HCT116 (cell line): ENCODE measurements around the gene MFN2. TPM values are rescaled to one million over a fixed set of nuclear protein-coding genes. Genes with fewer than 3 reads are reported as not detected.

Source experiments
- ATAC-seq: fragments of 200-7000 bp; cut with Tn5 transposase; 2 replicates; pipeline ENCODE4 v1.9.1; 2020; ENCODE audit warnings: mild to moderate bottlenecking, moderate library complexity
- BruUV-seq: library from RNA; stranded (reverse); fragments of 400-500 nt; replicated peaks from 2 replicates; lab custom pipeline; 2021; lab: Mats Ljungman, UMichigan
- CTCF ChIA-PET: fragments of 300-600 bp; sonication (Branson Sonifier 250); formaldehyde crosslinking; loops from one replicate; lab custom pipeline; 2021; ENCODE audit warnings: antibody characterized with exemption; lab: Charles Lee
- POLR2A ChIA-PET: fragments of 300-600, 350-600 bp; sonication (Branson Sonifier 250); formaldehyde crosslinking; loops from one replicate; lab custom pipeline; 2021; ENCODE audit warnings: antibody characterized with exemption; lab: Charles Lee
- RAD21 ChIA-PET, 2 experiments: fragments of 300-600 bp; sonication (Branson Sonifier 250); formaldehyde crosslinking; loops; one replicate each; lab custom pipeline; 2023; ENCODE audit warnings: low total read pairs in 2 of 2; ENCODE audit not compliant: uncharacterized antibody in 2 of 2, unreplicated experiment in 2 of 2, low non-redundant PET in 1 of 2; lab: Charles Lee
- DNase-seq: peaks from one replicate; pipeline ENCODE4 v3.0.0-alpha.2; 2010; ENCODE audit warnings: low read depth, low spot score
- H2AFZ ChIP-seq: fragments of 200-600 bp; shearing (Covaris generic), sonication (generic); 2 replicates; pipeline ENCODE4 v1.6.1; 2017; ENCODE audit warnings: low read depth, mixed run types, mixed read lengths, antibody characterized with exemption, low read length; ENCODE audit not compliant: poor library complexity, severe bottlenecking
- H3K27ac ChIP-seq: 2 replicates; pipeline ENCODE4 v1.5.1; 2012; ENCODE audit warnings: low read depth, low read length
- H3K27me3 ChIP-seq: fragments of 200-600 bp; sonication (generic); 2 replicates; pipeline ENCODE4 v1.6.1; 2016; ENCODE audit warnings: mixed run types, low read length, mixed read lengths; ENCODE audit not compliant: insufficient read depth
- H3K36me3 ChIP-seq, 2 experiments: fragments of 200-500 bp in 1 of 2; fragments of 200-600 bp in 1 of 2; sonication (Bioruptor generic) in 1 of 2; sonication (generic) in 1 of 2; 2 replicates each; pipeline versions ENCODE4 v1.5.1 to v1.6.1; 2014 to 2016; ENCODE audit warnings: low read length in 2 of 2, inconsistent platforms in 1 of 2, mixed read lengths in 1 of 2, mixed run types in 1 of 2; ENCODE audit not compliant: insufficient read depth in 2 of 2, control insufficient read depth in 1 of 2
- H3K4me1 ChIP-seq, 2 experiments: fragments of 200-600 bp in 1 of 2; sonication (generic) in 1 of 2; 2 replicates each; pipeline versions ENCODE4 v1.5.1 to v1.6.1; 2012 to 2017; ENCODE audit warnings: low read length in 2 of 2, inconsistent platforms in 1 of 2, mild to moderate bottlenecking in 1 of 2, mixed read lengths in 1 of 2, mixed run types in 1 of 2, moderate library complexity in 1 of 2; ENCODE audit not compliant: insufficient read depth in 2 of 2, control insufficient read depth in 1 of 2
- H3K4me2 ChIP-seq: fragments of 200-600 bp; sonication (generic); 2 replicates; pipeline ENCODE4 v1.6.1; 2017; ENCODE audit warnings: mixed run types, low read length, mixed read lengths
- H3K4me3 ChIP-seq, 2 experiments: fragments of 200-600 bp in 1 of 2; sonication (generic) in 1 of 2; replicated peaks in 1 of 2; 2 replicates each; pipeline ENCODE4 v1.5.1; 2011 to 2016; ENCODE audit warnings: low read length in 2 of 2, control low read depth in 1 of 2, low read depth in 1 of 2, mild to moderate bottlenecking in 1 of 2, mixed read lengths in 1 of 2, mixed run types in 1 of 2
- H3K79me2 ChIP-seq: fragments of 200-600 bp; sonication (generic); 2 replicates; pipeline ENCODE4 v1.6.1; 2017; ENCODE audit warnings: mild to moderate bottlenecking, mixed run types, low read length, moderate library complexity, mixed read lengths; ENCODE audit not compliant: insufficient read depth
- H3K9ac ChIP-seq: fragments of 200-600 bp; sonication (generic); 2 replicates; pipeline ENCODE4 v1.6.1; 2016; ENCODE audit warnings: low read length, mixed read lengths
- H3K9me2 ChIP-seq: fragments of 200-600 bp; sonication (generic), shearing (Covaris generic); 2 replicates; pipeline ENCODE4 v1.6.1; 2017; ENCODE audit warnings: mixed run types, mild to moderate bottlenecking, moderate library complexity; ENCODE audit not compliant: insufficient read depth
- H3K9me3 ChIP-seq, 2 experiments: fragments of 200-500 bp in 1 of 2; fragments of 200-600 bp in 1 of 2; sonication (Bioruptor generic) in 1 of 2; sonication (generic) in 1 of 2; 2 replicates each; pipeline ENCODE4 v1.6.1; 2014 to 2017; ENCODE audit warnings: low read length in 2 of 2, mixed read lengths in 2 of 2, inconsistent platforms in 1 of 2, low read depth in 1 of 2, mild to moderate bottlenecking in 1 of 2, mixed run types in 1 of 2, moderate library complexity in 1 of 2; ENCODE audit not compliant: control insufficient read depth in 1 of 2, insufficient read depth in 1 of 2
- H4K20me1 ChIP-seq: fragments of 200-600 bp; sonication (generic), shearing (Covaris generic); 2 replicates; pipeline ENCODE4 v1.6.1; 2017; ENCODE audit warnings: mixed run types, mild to moderate bottlenecking, moderate library complexity; ENCODE audit not compliant: insufficient read depth
- CBX3 ChIP-seq: IDR thresholded peaks from 2 replicates; pipeline ENCODE4 v1.6.1; 2012; ENCODE audit warnings: low read depth
- CEBPB ChIP-seq: IDR thresholded peaks from 2 replicates; pipeline ENCODE4 v1.6.1; 2012; ENCODE audit warnings: low read depth
- CTCF ChIP-seq, 3 experiments: fragments of 200-600 bp in 1 of 3; sonication (generic) in 1 of 3; IDR thresholded peaks in 2 of 3; conservative IDR thresholded peaks in 1 of 3; 2 replicates each; pipeline ENCODE4 v1.5.1; 2012 to 2017; ENCODE audit warnings: low read depth in 2 of 3, low read length in 2 of 3, antibody characterized with exemption in 1 of 3, borderline replicate concordance in 1 of 3, control low read depth in 1 of 3, mild to moderate bottlenecking in 1 of 3, mixed read lengths in 1 of 3, mixed run types in 1 of 3, moderate library complexity in 1 of 3; ENCODE audit not compliant: insufficient read depth in 1 of 3
- EGR1 ChIP-seq: IDR thresholded peaks from 2 replicates; pipeline ENCODE4 v1.6.1; 2012; ENCODE audit warnings: low read depth
- ELF1 ChIP-seq: IDR thresholded peaks from 2 replicates; pipeline ENCODE4 v1.6.1; 2012; ENCODE audit warnings: low read depth, borderline replicate concordance
- EZH2 ChIP-seq: fragments of 200-600 bp; sonication (generic); IDR thresholded peaks from 2 replicates; pipeline ENCODE4 v1.6.1; 2017; ENCODE audit warnings: antibody characterized with exemption, mixed run types
- EZH2phosphoT487 ChIP-seq: fragments of 200-600 bp; IDR thresholded peaks from 2 replicates; pipeline ENCODE4 v1.6.1; 2018; ENCODE audit warnings: antibody characterized with exemption, borderline replicate concordance
- FOSL1 ChIP-seq: IDR thresholded peaks from 2 replicates; pipeline ENCODE4 v1.6.1; 2012; ENCODE audit warnings: low read depth
- JUND ChIP-seq: IDR thresholded peaks from 2 replicates; pipeline ENCODE4 v1.6.1; 2012
- MAX ChIP-seq: IDR thresholded peaks from 2 replicates; pipeline ENCODE4 v1.6.1; 2012
- POLR2A ChIP-seq: IDR thresholded peaks from 2 replicates; pipeline ENCODE4 v1.7.0; 2011; ENCODE audit warnings: borderline replicate concordance; ENCODE audit not compliant: insufficient read depth, insufficient read length; ENCODE audit errors: extremely low read depth
- POLR2AphosphoS5 ChIP-seq: IDR thresholded peaks from 2 replicates; pipeline ENCODE4 v1.6.1; 2011; ENCODE audit warnings: mild to moderate bottlenecking, low read depth, low read length, moderate library complexity
- RAD21 ChIP-seq: IDR thresholded peaks from 2 replicates; pipeline ENCODE4 v1.6.1; 2012; ENCODE audit warnings: low read depth, mild to moderate bottlenecking
- REST ChIP-seq: IDR thresholded peaks from 2 replicates; pipeline ENCODE4 v1.6.1; 2012; ENCODE audit warnings: low read depth
- SRF ChIP-seq: IDR thresholded peaks from 2 replicates; pipeline ENCODE4 v1.6.1; 2012; ENCODE audit warnings: low read depth
- TCF7L2 ChIP-seq: IDR thresholded peaks from 2 replicates; pipeline ENCODE4 v1.7.0; 2011; ENCODE audit warnings: borderline replicate concordance, inconsistent platforms; ENCODE audit not compliant: insufficient read depth, insufficient read length; ENCODE audit errors: extremely low read depth
- YY1 ChIP-seq: IDR thresholded peaks from 2 replicates; pipeline ENCODE4 v1.6.1; 2011; ENCODE audit warnings: low read length, low read depth, moderate library complexity, mild to moderate bottlenecking; ENCODE audit not compliant: insufficient replicate concordance; ENCODE audit errors: extremely low read depth
- ZBTB33 ChIP-seq: IDR thresholded peaks from 2 replicates; pipeline ENCODE4 v1.6.1; 2011; ENCODE audit warnings: mild to moderate bottlenecking, low read length, moderate library complexity; ENCODE audit not compliant: insufficient replicate concordance; ENCODE audit errors: extremely low read depth
- ZFX ChIP-seq: fragments of 450-650 bp; IDR thresholded peaks from 2 replicates; pipeline ENCODE4 v1.6.1; 2017
- intact Hi-C: fragments of 100-400 bp; cut with micrococcal nuclease; formaldehyde crosslinking; loops from 2 replicates; pipeline ENCODE4 v1.10.0; 2022
- total RNA-seq: library from RNA; stranded (reverse); gene quantifications from one replicate; pipeline ENCODE4 v1.2.1, GENCODE V29; 2021; ENCODE audit not compliant: unreplicated experiment

MFN2 gene
- total RNA-seq, 1 experiment from 2014 or later: 83.0 TPM

- H3K79me2 ChIP-seq: peaks cover 61% of the 10 kb centered on the region
- H3K27ac ChIP-seq: no peak overlapping the region
- POLR2A ChIA-PET: interaction anchor here (0.6 to 0.7 kb wide), 2 partner anchors 29 to 81 kb away, joined by 3 to 5 read pairs; partner anchors contain the start of gene MIIP
- H3K4me2 ChIP-seq: no peak overlapping the region
- ATAC-seq: no peak
- intact Hi-C loops: no loop called here
- H4K20me1 ChIP-seq: no peaks in the 10 kb centered on the region
- no peaks in the 10 kb centered on the region for H3K9me3 ChIP-seq
- TF ChIP-seq SRF: no peak
- no peak for TF ChIP-seq FOSL1
- TF ChIP-seq CBX3: no peak
- TF ChIP-seq EGR1: no peak
- no peak for TF ChIP-seq POLR2AphosphoS5
- TF ChIP-seq ZBTB33: no peak
- TF ChIP-seq EZH2phosphoT487: no peak
- no peak for TF ChIP-seq EZH2
- no peak for TF ChIP-seq TCF7L2
- TF ChIP-seq ELF1: no peak
- TF ChIP-seq MAX: no peak
- no peak for TF ChIP-seq ZFX
- TF ChIP-seq YY1: no peak
- no peak for TF ChIP-seq CEBPB
- TF ChIP-seq POLR2A: no peak
- TF ChIP-seq REST: no peak
- no peak for TF ChIP-seq JUND
- no peak for TF ChIP-seq CTCF (IDR thresholded peaks at IDR 0.05 in 2 of 3, conservative IDR thresholded peaks at IDR 0.05 in 1 of 3; ENCODE audit: borderline replicate concordance in 1 of 3, insufficient read depth in 1 of 3, low read depth in 2 of 3, low read length in 2 of 3)
- no peak for TF ChIP-seq RAD21
- TF ChIP-seq, all 23 proteins: peak for 0
- no peak overlapping the region for H3K9ac ChIP-seq
- no peak overlapping the region for H3K4me3 ChIP-seq
- H3K4me1 ChIP-seq: no peaks in the 10 kb centered on the region
- no peak for DNase-seq
- H3K9me2 ChIP-seq: no peaks in the 10 kb centered on the region
- H2AFZ ChIP-seq: no peak overlapping the region
- peaks cover 42 to 46% of the 10 kb centered on the region in 2 experiments for H3K36me3 ChIP-seq
- BruUV-seq: no TSS peak
- H3K27me3 ChIP-seq: no peaks in the 10 kb centered on the region
- ChIA-PET RAD21 (no interaction called here), CTCF (no interaction called here)
Measured at GRCh38 chr1:11990303-11991032, 10.2 kb downstream of the MFN2 start.
